ENCODE data around the gene TEX19. TPM values are rescaled to one million over a fixed set of nuclear protein-coding genes. Genes with fewer than 3 reads are reported as not detected.
A peak's percentile ranks its signal among the peaks of the same experiment; 100 is the strongest.

TEX19 gene
- total RNA-seq, 3 donors from 2014 or later: not detected

- no peaks in the 10 kb centered on the region for H3K9me3 ChIP-seq
- ATAC-seq: peak; percentile 68
Measured at GRCh38 chr17:82400830-82401229, 41.8 kb downstream of the TEX19 start.

GRCh38 chr17:82402865-82403264 lies 43.8 kb downstream of the TEX19 start:
- Histone ChIP-seq H3K4me3 (no peak overlapping the region), H3K9me3 (no peaks in the 10 kb centered on the region), H3K4me1 (ENCODE audit: low read depth) (no peaks in the 10 kb centered on the region), H3K36me3 (ENCODE audit: low read depth) (no peaks in the 10 kb centered on the region)
- TF ChIP-seq CTCF (IDR thresholded peaks at IDR 0.05): no peak
- DNase-seq (no peak), ATAC-seq (no peak)
- intact Hi-C loops (cut with DNase I, micrococcal nuclease): no loop called here

More at GRCh38 chr17:82400830-82401229, 41.8 kb downstream of the TEX19 start:
- TF ChIP-seq CTCF (IDR thresholded peaks at IDR 0.05): no peak
- Histone ChIP-seq H3K4me3 (no peak overlapping the region), H3K4me1 (ENCODE audit: low read depth) (no peaks in the 10 kb centered on the region), H3K36me3 (ENCODE audit: low read depth) (no peaks in the 10 kb centered on the region)
- DNase-seq: peak; percentile 51 to 74 (median 56)
- intact Hi-C loops (cut with DNase I, micrococcal nuclease): no loop called here

- H3K36me3 ChIP-seq (ENCODE audit: low read depth): no peaks in the 10 kb centered on the region
- intact Hi-C loops (cut with DNase I, micrococcal nuclease): no loop called here
- DNase-seq: no peak
- no peaks in the 10 kb centered on the region for H3K4me1 ChIP-seq (ENCODE audit: low read depth)
- H3K4me3 ChIP-seq: no peak overlapping the region
- TF ChIP-seq CTCF (IDR thresholded peaks at IDR 0.05): no peak
- H3K9me3 ChIP-seq: no peaks in the 10 kb centered on the region
- no peak for ATAC-seq
Measured at GRCh38 chr17:82403662-82404660, 44.9 kb downstream of the TEX19 start.

- intact Hi-C loops (cut with DNase I, micrococcal nuclease): no loop called here
- H3K36me3 ChIP-seq (ENCODE audit: low read depth): no peaks in the 10 kb centered on the region
Measured at GRCh38 chr17:82405051-82405450, 46.0 kb downstream of the TEX19 start.

GRCh38 chr17:82406131-82406671 lies 47.2 kb downstream of the TEX19 start:
- H3K36me3 ChIP-seq (ENCODE audit: low read depth): no peaks in the 10 kb centered on the region
- no peak for ATAC-seq
- H3K4me3 ChIP-seq: no peak overlapping the region
- TF ChIP-seq CTCF (IDR thresholded peaks at IDR 0.05): no peak
- H3K4me1 ChIP-seq (ENCODE audit: low read depth): no peaks in the 10 kb centered on the region
- no peak for DNase-seq
- intact Hi-C loops (cut with DNase I, micrococcal nuclease): no loop called here
- H3K9me3 ChIP-seq: no peaks in the 10 kb centered on the region

More at GRCh38 chr17:82405051-82405450, 46.0 kb downstream of the TEX19 start:
- no peaks in the 10 kb centered on the region for H3K4me1 ChIP-seq (ENCODE audit: low read depth)
- no peak for TF ChIP-seq CTCF (IDR thresholded peaks at IDR 0.05)
- no peak overlapping the region for H3K4me3 ChIP-seq
- no peaks in the 10 kb centered on the region for H3K9me3 ChIP-seq
- ATAC-seq (no peak), DNase-seq (no peak)
